Astrocyte (in vitro differentiated cells and primary cell): ENCODE measurements around the gene PPIE.

Experiments
- EZH2 ChIP-seq: IDR thresholded peaks from 2 replicates; pipeline ENCODE4 v1.6.1; 2012; ENCODE audit warnings: mild to moderate bottlenecking, low read length, inconsistent platforms; ENCODE audit not compliant: insufficient read depth
- TF ChIP-seq, protein P1 (sequence below): IDR thresholded peaks from 2 replicates; pipeline ENCODE4 v1.5.1; 2011; ENCODE audit warnings: low read depth, mild to moderate bottlenecking, inconsistent platforms, low read length, moderate library complexity; ENCODE audit not compliant: insufficient read depth

- TF ChIP-seq, protein P1, sequence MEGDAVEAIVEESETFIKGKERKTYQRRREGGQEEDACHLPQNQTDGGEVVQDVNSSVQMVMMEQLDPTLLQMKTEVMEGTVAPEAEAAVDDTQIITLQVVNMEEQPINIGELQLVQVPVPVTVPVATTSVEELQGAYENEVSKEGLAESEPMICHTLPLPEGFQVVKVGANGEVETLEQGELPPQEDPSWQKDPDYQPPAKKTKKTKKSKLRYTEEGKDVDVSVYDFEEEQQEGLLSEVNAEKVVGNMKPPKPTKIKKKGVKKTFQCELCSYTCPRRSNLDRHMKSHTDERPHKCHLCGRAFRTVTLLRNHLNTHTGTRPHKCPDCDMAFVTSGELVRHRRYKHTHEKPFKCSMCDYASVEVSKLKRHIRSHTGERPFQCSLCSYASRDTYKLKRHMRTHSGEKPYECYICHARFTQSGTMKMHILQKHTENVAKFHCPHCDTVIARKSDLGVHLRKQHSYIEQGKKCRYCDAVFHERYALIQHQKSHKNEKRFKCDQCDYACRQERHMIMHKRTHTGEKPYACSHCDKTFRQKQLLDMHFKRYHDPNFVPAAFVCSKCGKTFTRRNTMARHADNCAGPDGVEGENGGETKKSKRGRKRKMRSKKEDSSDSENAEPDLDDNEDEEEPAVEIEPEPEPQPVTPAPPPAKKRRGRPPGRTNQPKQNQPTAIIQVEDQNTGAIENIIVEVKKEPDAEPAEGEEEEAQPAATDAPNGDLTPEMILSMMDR, result no peak
- no peak for TF ChIP-seq EZH2
Measured at GRCh38 chr1:39795651-39796050, 57.0 kb downstream of the PPIE start.
